GM12873 (cell line): ENCODE results near the gene DGCR6L.

ENCODE experiments used
- CTCF ChIP-seq: IDR thresholded peaks from 2 replicates; pipeline ENCODE4 v1.5.1; 2012; ENCODE audit warnings: low read depth, mild to moderate bottlenecking, moderate library complexity, low read length, control low read depth; ENCODE audit not compliant: insufficient read depth; ENCODE audit errors: missing control alignments

The DGCR6L gene

GRCh38 chr22:20267441-20268278 is 52.2 kb downstream of the DGCR6L start:
- no peak for TF ChIP-seq CTCF

GRCh38 chr22:20264614-20265452 is 55.0 kb downstream of the DGCR6L start:
- no peak for TF ChIP-seq CTCF
